CD14-positive monocyte (primary cell): ENCODE data around the gene CD177. TPM values are rescaled to one million over a fixed set of nuclear protein-coding genes. Genes with fewer than 3 reads are reported as not detected.
A peak's percentile ranks its signal among the peaks of the same experiment; 100 is the strongest.

Experiments used
- DNase-seq, 3 donors: peaks; one replicate each; pipeline ENCODE4 v3.0.0-alpha.2; 2011 to 2022
- H2AFZ ChIP-seq: 2 replicates; pipeline ENCODE4 v1.6.0; 2012; ENCODE audit warnings: mild to moderate bottlenecking, low read depth, low read length, inconsistent platforms; ENCODE audit not compliant: insufficient read depth, poor library complexity, severe bottlenecking
- H3K27ac ChIP-seq, 2 donors: 1 replicate in 1 of 2; 2 replicates in 1 of 2; pipeline ENCODE4 v1.5.1; 2012 to 2013; ENCODE audit warnings: low read length in 2 of 2, control low read depth in 1 of 2, inconsistent platforms in 1 of 2, low read depth in 1 of 2, mild to moderate bottlenecking in 1 of 2
- H3K27me3 ChIP-seq, 2 donors: one replicate each; pipeline versions ENCODE4 v1.6.0 to v1.6.1; 2011 to 2013; ENCODE audit warnings: low read length in 2 of 2; ENCODE audit not compliant: control insufficient read depth in 2 of 2, insufficient read depth in 2 of 2
- H3K36me3 ChIP-seq, 2 donors: replicated peaks in 1 of 2; 1 replicate in 1 of 2; 2 replicates in 1 of 2; pipeline versions ENCODE4 v1.5.1 to v1.6.1; 2012 to 2013; ENCODE audit warnings: low read length in 2 of 2, control low read depth in 1 of 2, inconsistent platforms in 1 of 2, mild to moderate bottlenecking in 1 of 2; ENCODE audit not compliant: insufficient read depth in 2 of 2, control insufficient read depth in 1 of 2
- H3K4me1 ChIP-seq, 2 donors: 1 replicate in 1 of 2; 2 replicates in 1 of 2; pipeline versions ENCODE4 v1.5.1 to v1.6.1; 2012 to 2013; ENCODE audit warnings: low read length in 2 of 2, control low read depth in 1 of 2, inconsistent platforms in 1 of 2, mild to moderate bottlenecking in 1 of 2, moderate library complexity in 1 of 2; ENCODE audit not compliant: insufficient read depth in 2 of 2, control insufficient read depth in 1 of 2
- H3K4me2 ChIP-seq: replicated peaks from 2 replicates; pipeline ENCODE3; 2012; ENCODE audit warnings: low read length, moderate library complexity, mild to moderate bottlenecking; ENCODE audit not compliant: poor library complexity, severe bottlenecking; ENCODE audit errors: extremely low read depth
- H3K4me3 ChIP-seq, 3 experiments: fragments of 200-600 bp in 1 of 3; sonication (generic) in 1 of 3; replicated peaks in 1 of 3; 1 replicate in 2 of 3; 2 replicates in 1 of 3; pipeline ENCODE4 v1.5.1; 2011 to 2013; ENCODE audit warnings: low read length in 3 of 3, mild to moderate bottlenecking in 3 of 3, control low read depth in 2 of 3, low read depth in 2 of 3, inconsistent platforms in 1 of 3, moderate library complexity in 1 of 3
- H3K79me2 ChIP-seq: 2 replicates; pipeline ENCODE4 v1.6.0; 2012; ENCODE audit warnings: mild to moderate bottlenecking, control low read depth, inconsistent platforms, low read length, moderate library complexity; ENCODE audit not compliant: insufficient read depth
- H3K9ac ChIP-seq: 2 replicates; pipeline ENCODE4 v1.6.0; 2017; ENCODE audit warnings: low read length, mild to moderate bottlenecking; ENCODE audit not compliant: insufficient read depth, poor library complexity, severe bottlenecking
- H3K9me3 ChIP-seq, 2 donors: replicated peaks in 1 of 2; 1 replicate in 1 of 2; 2 replicates in 1 of 2; pipeline versions ENCODE4 v1.5.1 to v1.6.1; 2012 to 2013; ENCODE audit warnings: low read length in 2 of 2, control low read depth in 1 of 2; ENCODE audit not compliant: control insufficient read depth in 1 of 2, insufficient read depth in 1 of 2
- H4K20me1 ChIP-seq: 2 replicates; pipeline ENCODE4 v1.6.0; 2012; ENCODE audit warnings: mild to moderate bottlenecking, low read length, control low read depth, moderate library complexity; ENCODE audit not compliant: insufficient read depth
- H3K27ac Mint-ChIP-seq, 7 donors: one replicate each; pipeline ENCODE4 v1.8.0; 2020; ENCODE audit warnings: mild to moderate bottlenecking in 7 of 7, mixed read lengths in 7 of 7, moderate library complexity in 6 of 7, inconsistent platforms in 2 of 7
- H3K27me3 Mint-ChIP-seq, 3 donors: one replicate each; pipeline ENCODE4 v1.8.0; 2021 to 2022; ENCODE audit warnings: low read depth in 3 of 3, mild to moderate bottlenecking in 3 of 3, mixed read lengths in 3 of 3, moderate library complexity in 3 of 3, inconsistent platforms in 1 of 3
- H3K36me3 Mint-ChIP-seq, 2 donors: one replicate each; pipeline ENCODE4 v1.8.0; 2020; ENCODE audit warnings: mixed read lengths in 2 of 2, inconsistent platforms in 1 of 2, mild to moderate bottlenecking in 1 of 2
- H3K4me1 Mint-ChIP-seq: one replicate; pipeline ENCODE4 v1.8.0; 2020; ENCODE audit warnings: mild to moderate bottlenecking, mixed read lengths
- H3K4me3 Mint-ChIP-seq, 2 donors: one replicate each; pipeline ENCODE4 v1.8.0; 2020; ENCODE audit warnings: mild to moderate bottlenecking in 2 of 2, mixed read lengths in 2 of 2, moderate library complexity in 1 of 2
- H3K9me3 Mint-ChIP-seq, 7 donors: one replicate each; pipeline ENCODE4 v1.8.0; 2020 to 2022; ENCODE audit warnings: mixed read lengths in 7 of 7, mild to moderate bottlenecking in 6 of 7, moderate library complexity in 6 of 7, inconsistent platforms in 2 of 7
- WGBS: methylation state at CpG from one replicate; pipeline ENCODE4 v1.1.5; 2013; ENCODE audit warnings: missing lambda C conversion rate; ENCODE audit not compliant: insufficient coverage; 5-methylcytosine and 5-hydroxymethylcytosine counted together
- intact Hi-C, 2 donors: fragments of 100-400 bp; cut with micrococcal nuclease; formaldehyde crosslinking; loops; one replicate each; pipeline versions ENCODE4 v1.15.0 to v1.15.1; 2023
- polyA minus RNA-seq: library from RNA; depleted of rRNA, polyadenylated mRNA; stranded (reverse); fragments of >200 nt; gene quantifications from 2 replicates; pipeline ENCODE4 v1.2.3, GENCODE V29; 2012
- polyA plus RNA-seq, 3 donors: library from polyadenylated mRNA; depleted of rRNA in 1 of 3; unstranded in 2 of 3; stranded (reverse) in 1 of 3; fragments of 300-500 nt in 2 of 3; fragments of >200 nt in 1 of 3; fragmentation: Illumina TruSeq in 2 of 3; gene quantifications; 1 replicate in 2 of 3; 2 replicates in 1 of 3; pipeline ENCODE4 v1.2.3, GENCODE V29; 2012 to 2021
- total RNA-seq, 12 experiments: library from RNA in 1 of 12; stranded (reverse) in 1 of 12; fragments of 120-200 nt in 1 of 12; gene quantifications; one replicate each; pipeline ENCODE4 v1.2.4 and lab custom pipeline; 2013 to 2026; ENCODE audit warnings: mixed read lengths in 6 of 12, inconsistent platforms in 1 of 12
- TF ChIP-seq, protein P1 (sequence below): fragments of 200-600 bp; IDR thresholded peaks from one replicate; pipeline ENCODE4 v1.8.0; 2022; ENCODE audit warnings: antibody characterized with exemption, mild to moderate bottlenecking

Gene CD177
- not detected for total RNA-seq (2013)
- polyA plus RNA-seq (not detected), polyA minus RNA-seq (not detected in 2 replicates), total RNA-seq (lab: John Stamatoyannopoulos, UW) (0 to 0.75 (median 0.06) reads per million in 11 experiments)

DNA sequence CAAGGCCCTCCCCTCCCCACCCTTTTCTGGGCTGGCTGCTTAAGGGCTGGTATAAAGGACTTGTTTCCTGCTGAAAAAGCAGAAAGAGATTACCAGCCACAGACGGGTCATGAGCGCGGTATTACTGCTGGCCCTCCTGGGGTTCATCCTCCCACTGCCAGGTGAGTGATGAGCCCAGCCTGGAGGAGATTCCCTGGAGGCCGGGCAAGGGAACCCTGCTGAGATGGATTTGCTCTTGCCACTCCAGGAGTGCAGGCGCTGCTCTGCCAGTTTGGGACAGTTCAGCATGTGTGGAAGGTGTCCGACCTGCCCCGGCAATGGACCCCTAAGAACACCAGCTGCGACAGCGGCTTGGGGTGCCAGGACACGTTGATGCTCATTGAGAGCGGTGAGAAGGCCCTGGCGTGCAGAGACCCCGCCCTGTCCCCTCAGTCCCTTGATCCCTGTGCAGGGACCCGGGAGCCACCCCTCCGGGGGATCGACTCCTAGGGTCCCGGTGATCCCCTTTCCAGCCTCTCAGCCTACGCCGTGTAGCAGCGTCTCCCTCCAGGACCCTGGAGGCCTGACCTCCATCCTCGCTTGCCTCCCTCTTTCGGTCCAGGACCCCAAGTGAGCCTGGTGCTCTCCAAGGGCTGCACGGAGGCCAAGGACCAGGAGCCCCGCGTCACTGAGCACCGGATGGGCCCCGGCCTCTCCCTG lies at the start of gene CD177:
TSS of gene CD177 (plus strand) at position 81 of the 699 bp plus-strand sequence. CDS start at position 110, 29 bp downstream.
- Histone ChIP-seq H2AFZ (no peak within 1 kb of the TSS), H3K27ac (no peak within 1 kb of the TSS), H3K79me2 (no peaks in the 10 kb centered on the region), H3K4me2 (no peak within 1 kb of the TSS), H3K9ac (no peak within 1 kb of the TSS), H3K4me3 (no peak within 1 kb of the TSS), H3K4me1 (peaks cover 7 to 8% of the 10 kb centered on the region in 2 donors), H3K27me3 (peaks cover 0 to 6% of the 10 kb centered on the region in 2 donors), H3K9me3 (no peaks in the 10 kb centered on the region), H4K20me1 (no peaks in the 10 kb centered on the region), H3K36me3 (no peaks in the 10 kb centered on the region)
- Mint-ChIP-seq H3K27me3 (peaks cover 5 to 21% (median 7%) of the 10 kb centered on the region in 3 donors), H3K9me3 (peaks cover 0 to 3% (median 0%) of the 10 kb centered on the region in 7 donors), H3K4me1 (peaks cover 14% of the 10 kb centered on the region), H3K4me3 (peak within 1 kb of the TSS in 1 of 2 donors; percentile 54), H3K27ac (no peak within 1 kb of the TSS), H3K36me3 (no peaks in the 10 kb centered on the region)
- TF ChIP-seq, protein P1, sequence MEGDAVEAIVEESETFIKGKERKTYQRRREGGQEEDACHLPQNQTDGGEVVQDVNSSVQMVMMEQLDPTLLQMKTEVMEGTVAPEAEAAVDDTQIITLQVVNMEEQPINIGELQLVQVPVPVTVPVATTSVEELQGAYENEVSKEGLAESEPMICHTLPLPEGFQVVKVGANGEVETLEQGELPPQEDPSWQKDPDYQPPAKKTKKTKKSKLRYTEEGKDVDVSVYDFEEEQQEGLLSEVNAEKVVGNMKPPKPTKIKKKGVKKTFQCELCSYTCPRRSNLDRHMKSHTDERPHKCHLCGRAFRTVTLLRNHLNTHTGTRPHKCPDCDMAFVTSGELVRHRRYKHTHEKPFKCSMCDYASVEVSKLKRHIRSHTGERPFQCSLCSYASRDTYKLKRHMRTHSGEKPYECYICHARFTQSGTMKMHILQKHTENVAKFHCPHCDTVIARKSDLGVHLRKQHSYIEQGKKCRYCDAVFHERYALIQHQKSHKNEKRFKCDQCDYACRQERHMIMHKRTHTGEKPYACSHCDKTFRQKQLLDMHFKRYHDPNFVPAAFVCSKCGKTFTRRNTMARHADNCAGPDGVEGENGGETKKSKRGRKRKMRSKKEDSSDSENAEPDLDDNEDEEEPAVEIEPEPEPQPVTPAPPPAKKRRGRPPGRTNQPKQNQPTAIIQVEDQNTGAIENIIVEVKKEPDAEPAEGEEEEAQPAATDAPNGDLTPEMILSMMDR = no peak
- DNase-seq = no peak
- 64% methylated on average over 27 of the region's 27 CpGs for WGBS
- intact Hi-C loops = no loop called here

GRCh38 chr19:43305642-43306041 lies 47.8 kb upstream of the CD177 start:
- Mint-ChIP-seq H3K27me3 (peaks cover 0 to 7% (median 4%) of the 10 kb centered on the region in 3 donors), H3K9me3 (peaks cover 0 to 12% (median 8%) of the 10 kb centered on the region in 7 donors), H3K27ac (no peak overlapping the region), H3K36me3 (no peaks in the 10 kb centered on the region), H3K4me1 (no peaks in the 10 kb centered on the region), H3K4me3 (no peak overlapping the region)
- no peaks in the 10 kb centered on the region for H3K36me3 ChIP-seq
- H2AFZ ChIP-seq = no peak overlapping the region
- no peaks in the 10 kb centered on the region for H3K4me1 ChIP-seq
- no peak overlapping the region for H3K4me2 ChIP-seq
- WGBS = 92% methylated on average over 2 of the region's 5 CpGs
- intact Hi-C loops = no loop called here
- DNase-seq = peak in 1 of 3 donors; percentile 4
- TF ChIP-seq, protein P1 = no peak
- no peaks in the 10 kb centered on the region for H3K27me3 ChIP-seq
- H3K27ac ChIP-seq = no peak overlapping the region
- no peak overlapping the region for H3K9ac ChIP-seq
- H3K4me3 ChIP-seq = no peak overlapping the region
- no peaks in the 10 kb centered on the region for H4K20me1 ChIP-seq
- peaks cover 6 to 8% of the 10 kb centered on the region in 2 donors for H3K9me3 ChIP-seq
- no peaks in the 10 kb centered on the region for H3K79me2 ChIP-seq
